H1 (cell line): ENCODE measurements around the gene GINS2. TPM values are rescaled to one million over a fixed set of nuclear protein-coding genes. Genes with fewer than 3 reads are reported as not detected.

Source experiments
- CTCF ChIA-PET: fragments of 300-600 bp; sonication (Branson Sonifier 250); formaldehyde crosslinking; loops from one replicate; lab custom pipeline; 2021; ENCODE audit not compliant: partially characterized antibody; lab: Charles Lee
- POLR2A ChIA-PET: fragments of 300-600 bp; sonication (Branson Sonifier 250); formaldehyde crosslinking; loops from one replicate; lab custom pipeline; 2021; ENCODE audit warnings: inconsistent platforms; ENCODE audit not compliant: partially characterized antibody; lab: Charles Lee
- DNase-seq, 2 experiments: peaks; one replicate each; pipeline versions ENCODE4 v3.0.0 to v3.0.0-alpha.2; 2010 to 2022; ENCODE audit warnings: low spot score in 2 of 2, low read depth in 1 of 2, mixed read lengths in 1 of 2
- FAIRE-seq: peaks from 2 replicates; lab custom pipeline; 2011; peaks lifted over from hg19 to GRCh38; lab: Jason Lieb, UNC
- H2AFZ ChIP-seq: 2 replicates; pipeline ENCODE4 v1.8.1; 2012; ENCODE audit warnings: low read length, inconsistent platforms
- H2AK5ac ChIP-seq: 2 replicates; pipeline ENCODE4 v1.6.1; 2013; ENCODE audit warnings: low read depth, low read length
- H2BK120ac ChIP-seq: replicated peaks from 2 replicates; pipeline ENCODE3; 2013; ENCODE audit warnings: low read depth, low read length, inconsistent platforms
- H2BK12ac ChIP-seq: 2 replicates; pipeline ENCODE4 v1.6.1; 2013; ENCODE audit warnings: low read depth, low read length
- H2BK15ac ChIP-seq: 2 replicates; pipeline ENCODE4 v1.6.1; 2013; ENCODE audit warnings: low read length
- H2BK20ac ChIP-seq: 2 replicates; pipeline ENCODE4 v1.6.1; 2013; ENCODE audit warnings: low read length
- H2BK5ac ChIP-seq: 2 replicates; pipeline ENCODE4 v1.6.1; 2013; ENCODE audit warnings: low read depth, low read length
- H3K14ac ChIP-seq: 2 replicates; pipeline ENCODE4 v1.6.1; 2013; ENCODE audit warnings: inconsistent platforms; ENCODE audit not compliant: insufficient read length
- H3K18ac ChIP-seq: 2 replicates; pipeline ENCODE4 v1.6.1; 2013; ENCODE audit warnings: low read length; ENCODE audit errors: extremely low read depth
- H3K23ac ChIP-seq: 2 replicates; pipeline ENCODE4 v1.6.1; 2013; ENCODE audit warnings: inconsistent platforms; ENCODE audit not compliant: insufficient read length
- H3K23me2 ChIP-seq: 2 replicates; pipeline ENCODE4 v1.6.1; 2013; ENCODE audit warnings: low read depth, low read length
- H3K27ac ChIP-seq: 2 replicates; pipeline ENCODE4 v1.6.1; 2011; ENCODE audit warnings: low read depth, low read length, inconsistent platforms
- H3K27me3 ChIP-seq, 4 experiments: replicated peaks in 1 of 4; 1 replicate in 1 of 4; 2 replicates in 3 of 4; pipeline versions ENCODE4 v1.6.1 to v1.8.1; 2011 to 2013; ENCODE audit warnings: low read length in 3 of 4, mild to moderate bottlenecking in 3 of 4, inconsistent platforms in 2 of 4, mixed read lengths in 2 of 4, moderate library complexity in 1 of 4; ENCODE audit not compliant: control insufficient read depth in 3 of 4, insufficient read depth in 3 of 4; ENCODE audit errors: extremely low read depth in 1 of 4
- H3K36me3 ChIP-seq, 4 experiments: 2 replicates each; pipeline versions ENCODE4 v1.6.1 to v1.8.1; 2011 to 2013; ENCODE audit warnings: mild to moderate bottlenecking in 4 of 4, low read length in 3 of 4, moderate library complexity in 2 of 4, control low read depth in 1 of 4, inconsistent platforms in 1 of 4; ENCODE audit not compliant: insufficient read depth in 4 of 4, control insufficient read depth in 2 of 4
- H3K4ac ChIP-seq: replicated peaks from 2 replicates; pipeline ENCODE3; 2013; ENCODE audit warnings: low read length, low read depth, mixed read lengths, inconsistent platforms; ENCODE audit not compliant: insufficient read length
- H3K4me1 ChIP-seq, 4 experiments: replicated peaks in 1 of 4; 1 replicate in 1 of 4; 2 replicates in 3 of 4; pipeline versions ENCODE4 v1.6.1 to v1.8.1; 2011 to 2013; ENCODE audit warnings: low read length in 3 of 4, inconsistent platforms in 2 of 4, mixed read lengths in 1 of 4; ENCODE audit not compliant: insufficient read depth in 4 of 4, control insufficient read depth in 3 of 4
- H3K4me2 ChIP-seq, 2 experiments: 2 replicates each; pipeline versions ENCODE4 v1.6.1 to v1.8.1; 2011 to 2013; ENCODE audit warnings: low read depth in 2 of 2, low read length in 2 of 2, control low read depth in 1 of 2, inconsistent platforms in 1 of 2, mild to moderate bottlenecking in 1 of 2; ENCODE audit not compliant: insufficient read depth in 1 of 2
- H3K4me3 ChIP-seq, 4 experiments: fragments of 200-600, 300-600 bp in 1 of 4; sonication (generic), shearing (Covaris generic), sonication (Bioruptor Twin) in 1 of 4; 2 replicates each; pipeline versions ENCODE4 v1.5.1 to v1.8.1; 2011 to 2016; ENCODE audit warnings: low read length in 4 of 4, low read depth in 3 of 4, control low read depth in 2 of 4, inconsistent platforms in 2 of 4, mild to moderate bottlenecking in 2 of 4, mixed read lengths in 1 of 4, moderate library complexity in 1 of 4; ENCODE audit not compliant: insufficient read depth in 2 of 4; ENCODE audit errors: extremely low read depth in 1 of 4
- H3K56ac ChIP-seq: replicated peaks from 2 replicates; pipeline ENCODE3; 2013; ENCODE audit warnings: low read depth, mild to moderate bottlenecking, mixed read lengths, low read length, inconsistent platforms; ENCODE audit not compliant: insufficient read length
- H3K79me1 ChIP-seq: 2 replicates; pipeline ENCODE4 v1.6.1; 2013; ENCODE audit warnings: low read depth, low read length, control low read depth
- H3K79me2 ChIP-seq, 2 experiments: 2 replicates each; pipeline versions ENCODE4 v1.6.1 to v1.8.1; 2012 to 2013; ENCODE audit warnings: low read length in 2 of 2, mild to moderate bottlenecking in 2 of 2, inconsistent platforms in 1 of 2; ENCODE audit not compliant: insufficient read depth in 2 of 2, control insufficient read depth in 1 of 2
- H3K9ac ChIP-seq, 4 experiments: replicated peaks in 1 of 4; 1 replicate in 1 of 4; 2 replicates in 3 of 4; pipeline versions ENCODE4 v1.6.1 to v1.8.1; 2011 to 2013; ENCODE audit warnings: low read depth in 3 of 4, low read length in 3 of 4, control low read depth in 2 of 4, mild to moderate bottlenecking in 2 of 4, moderate library complexity in 2 of 4, inconsistent platforms in 1 of 4; ENCODE audit errors: extremely low read depth in 1 of 4
- H3K9me3 ChIP-seq, 2 experiments: 2 replicates each; pipeline versions ENCODE4 v1.6.1 to v1.8.1; 2012 to 2013; ENCODE audit warnings: mild to moderate bottlenecking in 2 of 2, moderate library complexity in 2 of 2, control low read depth in 1 of 2, inconsistent platforms in 1 of 2, low read depth in 1 of 2, low read length in 1 of 2, mixed read lengths in 1 of 2; ENCODE audit not compliant: insufficient read depth in 2 of 2
- H4K20me1 ChIP-seq, 2 experiments: replicated peaks in 1 of 2; 2 replicates each; pipeline versions ENCODE3 to v1.8.1; 2011 to 2013; ENCODE audit warnings: inconsistent platforms in 2 of 2, low read length in 2 of 2, mild to moderate bottlenecking in 1 of 2; ENCODE audit not compliant: insufficient read depth in 2 of 2, control insufficient read depth in 1 of 2
- H4K5ac ChIP-seq: 2 replicates; pipeline ENCODE4 v1.6.1; 2013; ENCODE audit warnings: low read length, low read depth, mixed read lengths, inconsistent platforms; ENCODE audit not compliant: insufficient read length
- H4K8ac ChIP-seq: 2 replicates; pipeline ENCODE4 v1.8.0; 2013; ENCODE audit warnings: mild to moderate bottlenecking, moderate library complexity, low read length, inconsistent platforms; ENCODE audit not compliant: insufficient read depth; ENCODE audit errors: extremely low read depth
- H4K91ac ChIP-seq: replicated peaks from 2 replicates; pipeline ENCODE3; 2013; ENCODE audit warnings: low read length, mixed read lengths, inconsistent platforms; ENCODE audit not compliant: insufficient read length
- CHD2 ChIP-seq: IDR thresholded peaks from 2 replicates; pipeline ENCODE4 v1.6.1; 2012; ENCODE audit warnings: low read length, improper control_type of control experiment
- POU5F1 ChIP-seq: IDR thresholded peaks from 2 replicates; pipeline ENCODE4 v1.6.1; 2011; ENCODE audit warnings: low read depth, mild to moderate bottlenecking, low read length, moderate library complexity
- SIN3A ChIP-seq, 2 experiments: IDR thresholded peaks in 1 of 2; conservative IDR thresholded peaks in 1 of 2; 2 replicates each; pipeline ENCODE4 v1.6.1; 2011 to 2012; ENCODE audit warnings: low read length in 2 of 2, improper control_type of control experiment in 1 of 2, low read depth in 1 of 2, mild to moderate bottlenecking in 1 of 2
- SIRT6 ChIP-seq: IDR thresholded peaks from one replicate; pipeline ENCODE4 v1.7.1; 2012; ENCODE audit warnings: low read length, inconsistent platforms
- SRF ChIP-seq: IDR thresholded peaks from 2 replicates; pipeline ENCODE4 v1.6.1; 2011; ENCODE audit warnings: mild to moderate bottlenecking, low read depth, low read length, moderate library complexity
- TCF12 ChIP-seq: IDR thresholded peaks from 2 replicates; pipeline ENCODE4 v1.6.1; 2011; ENCODE audit warnings: low read depth, mild to moderate bottlenecking, low read length
- WGBS, 2 experiments: shearing (Covaris generic) in 1 of 2; methylation state at CpG; one replicate each; pipeline versions ENCODE4 v1.1.6 to v1.1.7; 2013 to 2015; ENCODE audit warnings: low lambda C conversion rate in 2 of 2, mixed read lengths in 2 of 2, inconsistent platforms in 1 of 2, low coverage in 1 of 2, missing lambda C conversion rate in 1 of 2; ENCODE audit not compliant: insufficient replicate concordance in 2 of 2, insufficient coverage in 1 of 2, insufficient read length in 1 of 2; ENCODE audit errors: extremely low coverage in 1 of 2, missing lambda C conversion rate in 1 of 2; 5-methylcytosine and 5-hydroxymethylcytosine counted together
- polyA plus RNA-seq, 7 experiments: library from polyadenylated mRNA; depleted of rRNA in 3 of 7; stranded (reverse) in 5 of 7; unstranded in 2 of 7; fragments of >200 nt in 5 of 7; fragments of 200-250 nt in 2 of 7; gene quantifications; 1 replicate in 5 of 7; 2 replicates in 1 of 7; 4 replicates in 1 of 7; pipeline versions ENCODE4 v1.2.1 to v1.2.3, GENCODE V29; 2011 to 2013; ENCODE audit warnings: missing spikeins in 2 of 7, mixed read lengths in 2 of 7
- total RNA-seq: library from RNA; stranded (reverse); fragmentation: NEBNext Ultra II Directional; extraction: Animal tissue kit (Norgen Biotek cat#: 25700); gene quantifications from 2 replicates; pipeline ENCODE4 v1.2.1, GENCODE V29; 2021

Gene GINS2
- total and polyA plus RNA-seq, 2 of the 8 experiments (the other 6 are each of a cell fraction or from before 2014, with no cell fraction given), result 29.4 to 59.1 TPM

- no peak overlapping the region for H3K14ac ChIP-seq
- H3K4me2 ChIP-seq, result peak overlapping the region in 1 of 2 experiments; percentile 19; a peak in 1 of 4 replicates
- H3K79me1 ChIP-seq, result peaks cover 49% of the 10 kb centered on the region
- H3K27me3 ChIP-seq, result no peaks in the 10 kb centered on the region; a peak in 1 of 7 replicates
- CTCF ChIA-PET, result interaction anchor here (0.9 to 7.2 kb wide), 11 partner anchors 10 to 207 kb away, joined by 3 to 93 read pairs (median 6); no protein-coding TSS in a partner anchor
- peaks cover 70 to 72% of the 10 kb centered on the region in 2 experiments for H4K20me1 ChIP-seq
- H3K4me1 ChIP-seq, result peaks cover 0 to 21% (median 12%) of the 10 kb centered on the region in 4 experiments; a peak in 6 of 7 replicates
- H3K23me2 ChIP-seq, result no peaks in the 10 kb centered on the region
- no peak overlapping the region for H2BK12ac ChIP-seq
- DNase-seq (no peak), FAIRE-seq (no peak)
- H4K5ac ChIP-seq, result no peak overlapping the region
- H2BK20ac ChIP-seq, result no peak overlapping the region
- H2BK120ac ChIP-seq, result no peak overlapping the region
- no peak overlapping the region for H2AFZ ChIP-seq
- TF ChIP-seq SIRT6 (no peak), CHD2 (no peak), TCF12 (no peak), POU5F1 (no peak), SIN3A (conservative IDR thresholded peaks at IDR 0.05 in 1 of 2, IDR thresholded peaks at IDR 0.05 in 1 of 2; ENCODE audit: low read depth in 1 of 2, low read length in 2 of 2) (no peak), SRF (no peak)
- H2AK5ac ChIP-seq, result no peak overlapping the region
- no peak overlapping the region for H3K4me3 ChIP-seq
- 71% methylated on average over 8 of the region's 8 CpGs; no CpG with 5 or more reads in 1 of the 2 experiments for WGBS, 2 experiments
- no peak overlapping the region for H2BK5ac ChIP-seq
- POLR2A ChIA-PET, result interaction anchor here (1.1 to 3.7 kb wide), 3 partner anchors 10 to 16 kb away, joined by 3 to 19 read pairs (median 3); no protein-coding TSS in a partner anchor
- peak overlapping the region; percentile 32; the same call in 1 of the 2 replicates for H3K18ac ChIP-seq
- H3K9me3 ChIP-seq, result peaks cover 9 to 10% of the 10 kb centered on the region in 2 experiments; a peak in 3 of 4 replicates
- H3K4ac ChIP-seq, result no peak overlapping the region
- H3K79me2 ChIP-seq, result peaks cover 30 to 100% of the 10 kb centered on the region in 2 experiments
- no peak overlapping the region for H4K91ac ChIP-seq
- peaks cover 0 to 6% (median 2%) of the 10 kb centered on the region in 4 experiments; a peak in 3 of 8 replicates for H3K36me3 ChIP-seq
- peak overlapping the region; percentile 23; the same call in 1 of the 2 replicates for H4K8ac ChIP-seq
- H3K27ac ChIP-seq, result no peak overlapping the region
- no peak overlapping the region for H2BK15ac ChIP-seq
- no peak overlapping the region for H3K56ac ChIP-seq
- no peak overlapping the region for H3K9ac ChIP-seq
- H3K23ac ChIP-seq, result no peak overlapping the region
These were observed 61.7 kb downstream of the GINS2 start for GRCh38 chr16:85627089-85627488.
